SU-DHL-6 (cell line): ENCODE results near the gene SLX9.

Experiments used
- H2AFZ ChIP-seq: fragments of 200-600 bp; sonication (generic); 2 replicates; pipeline ENCODE4 v1.6.1; 2014; ENCODE audit warnings: low read depth, mild to moderate bottlenecking, moderate library complexity, mixed read lengths, antibody characterized with exemption, low read length; ENCODE audit not compliant: severe bottlenecking
- H3F3A ChIP-seq: fragments of 200-600 bp; shearing (Covaris generic); 2 replicates; pipeline ENCODE4 v1.6.0; 2016; ENCODE audit warnings: antibody characterized with exemption, mild to moderate bottlenecking; ENCODE audit not compliant: insufficient read depth
- H3K27ac ChIP-seq: fragments of 200-600 bp; sonication (generic); 2 replicates; pipeline ENCODE4 v1.5.1; 2016; ENCODE audit warnings: low read depth, mild to moderate bottlenecking, low read length, moderate library complexity, mixed read lengths
- H3K27me3 ChIP-seq: fragments of 200-600 bp; sonication (generic), shearing (Covaris generic); 2 replicates; pipeline ENCODE4 v1.6.0; 2014; ENCODE audit warnings: mild to moderate bottlenecking, low read length
- H3K36me3 ChIP-seq: fragments of 200-600 bp; sonication (generic); 2 replicates; pipeline ENCODE4 v1.6.1; 2014; ENCODE audit warnings: mild to moderate bottlenecking, low read length, mixed read lengths
- H3K4me2 ChIP-seq: fragments of 300-600, 200-600 bp; shearing (Covaris generic), sonication (generic); 2 replicates; pipeline ENCODE4 v1.6.0; 2014; ENCODE audit warnings: low read length, low read depth, mild to moderate bottlenecking; ENCODE audit not compliant: poor library complexity, severe bottlenecking
- H3K4me3 ChIP-seq: fragments of 200-600 bp; sonication (generic); 2 replicates; pipeline ENCODE4 v1.5.1; 2014; ENCODE audit warnings: antibody characterized with exemption, low read length, mild to moderate bottlenecking, mixed read lengths; ENCODE audit not compliant: insufficient read depth, poor library complexity, severe bottlenecking
- H3K79me2 ChIP-seq: fragments of 200-600 bp; sonication (generic); 2 replicates; pipeline ENCODE4 v1.6.1; 2014; ENCODE audit warnings: mild to moderate bottlenecking, low read length, moderate library complexity; ENCODE audit not compliant: insufficient read depth
- H3K9ac ChIP-seq: fragments of 200-600 bp; sonication (generic); 2 replicates; pipeline ENCODE4 v1.7.0; 2014; ENCODE audit warnings: mild to moderate bottlenecking, low read length
- H3K9me2 ChIP-seq: fragments of 200-600 bp; sonication (generic); replicated peaks from 2 replicates; pipeline ENCODE4 v1.6.1; 2014; ENCODE audit warnings: low read length; ENCODE audit not compliant: insufficient read depth
- H3K9me3 ChIP-seq: fragments of 200-600 bp; sonication (generic); 2 replicates; pipeline ENCODE4 v1.6.1; 2014; ENCODE audit warnings: low read length, mixed read lengths; ENCODE audit not compliant: insufficient read depth
- H4K20me1 ChIP-seq: fragments of 200-600 bp; sonication (generic); 2 replicates; pipeline ENCODE4 v1.6.1; 2014; ENCODE audit warnings: low read depth, mild to moderate bottlenecking, antibody characterized with exemption, low read length, moderate library complexity, mixed read lengths
- CTCF ChIP-seq: fragments of 200-600 bp; sonication (generic); IDR thresholded peaks from one replicate; pipeline ENCODE4 v1.5.1; 2017; ENCODE audit warnings: antibody characterized with exemption, mild to moderate bottlenecking, low read length, moderate library complexity; ENCODE audit not compliant: insufficient read depth, poor library complexity, severe bottlenecking
- EZH2phosphoT487 ChIP-seq: fragments of 200-600 bp; sonication (generic), shearing (Covaris generic); conservative IDR thresholded peaks from 2 replicates; pipeline ENCODE4 v1.6.1; 2018; ENCODE audit warnings: mild to moderate bottlenecking, antibody characterized with exemption, low read length, moderate library complexity, mixed read lengths

SLX9 gene

GRCh38 chr21:44900559-44901251 lies 39.1 kb upstream of the SLX9 start:
- Histone ChIP-seq H3K4me3 (no peak overlapping the region), H3K4me2 (no peak overlapping the region), H3K9me2 (no peaks in the 10 kb centered on the region), H3K9ac (no peak overlapping the region), H2AFZ (no peak overlapping the region), H3K36me3 (no peaks in the 10 kb centered on the region), H3K27ac (no peak overlapping the region), H3K79me2 (no peaks in the 10 kb centered on the region), H3K27me3 (no peaks in the 10 kb centered on the region), H3K9me3 (no peaks in the 10 kb centered on the region), H3F3A (no peaks in the 10 kb centered on the region), H4K20me1 (no peaks in the 10 kb centered on the region)
- TF ChIP-seq CTCF (no peak), EZH2phosphoT487 (no peak)

- Histone ChIP-seq H3K27me3 (no peaks in the 10 kb centered on the region), H3K27ac (no peak overlapping the region), H2AFZ (no peak overlapping the region), H3K9ac (no peak overlapping the region), H4K20me1 (no peaks in the 10 kb centered on the region), H3K79me2 (no peaks in the 10 kb centered on the region), H3F3A (no peaks in the 10 kb centered on the region), H3K9me3 (no peaks in the 10 kb centered on the region), H3K9me2 (no peaks in the 10 kb centered on the region), H3K4me2 (no peak overlapping the region), H3K4me3 (no peak overlapping the region), H3K36me3 (no peaks in the 10 kb centered on the region)
- no peak for TF ChIP-seq EZH2phosphoT487
- TF ChIP-seq CTCF = no peak
Measured at GRCh38 chr21:44901391-44902074, 38.3 kb upstream of the SLX9 start.

- TF ChIP-seq EZH2phosphoT487 (no peak), CTCF (no peak)
- Histone ChIP-seq H3K4me2 (no peak overlapping the region), H4K20me1 (no peaks in the 10 kb centered on the region), H3K79me2 (no peaks in the 10 kb centered on the region), H3F3A (no peaks in the 10 kb centered on the region), H3K9me3 (no peaks in the 10 kb centered on the region), H3K9me2 (no peaks in the 10 kb centered on the region), H3K27ac (no peak overlapping the region), H3K27me3 (no peaks in the 10 kb centered on the region), H3K36me3 (no peaks in the 10 kb centered on the region), H3K4me3 (no peak overlapping the region), H2AFZ (no peak overlapping the region), H3K9ac (no peak overlapping the region)
Measured at GRCh38 chr21:44902268-44903049, 37.4 kb upstream of the SLX9 start.
